Stimulated activated CD4-positive, alpha-beta T cell treated with anti-CD3 and anti-CD28 coated beads, Interleukin-4, amount 100 ng/mL, for 1 hour (primary cell): ENCODE data around the gene CATSPERZ.
"Not testable (repeated sequence)": the region's sequence is repeated elsewhere in the genome, so short reads cannot be mapped to it uniquely, and the experiment has no call there.

Experiments used
- DNase-seq: peaks from one replicate; pipeline ENCODE4 v3.0.0-alpha.2; 2020

Gene CATSPERZ

GRCh38 chr11:64304316-64305072 lies 4.3 kb downstream of the CATSPERZ start:
- peak; percentile 96 for DNase-seq

- DNase-seq, result peak; percentile 100
Measured at GRCh38 chr11:64305075-64305690, 5.0 kb downstream of the CATSPERZ start, which contains the start of gene ESRRA. Gene ESRRA (plus strand): TSS chr11:64305524. CDS start chr11:64307180, 1,656 bp downstream.

- peak; percentile 72 for DNase-seq
Measured at GRCh38 chr11:64305691-64306562, 5.8 kb downstream of the CATSPERZ start.

- no peak for DNase-seq
Measured at GRCh38 chr11:64306563-64306875, 6.4 kb downstream of the CATSPERZ start.

GRCh38 chr11:64306876-64307622 lies 6.9 kb downstream of the CATSPERZ start:
- no peak for DNase-seq

- not testable (repeated sequence) for DNase-seq
Measured at GRCh38 chr11:64307795-64308194, 7.6 kb downstream of the CATSPERZ start.

- no peak for DNase-seq
Measured at GRCh38 chr11:64312947-64313346, 12.8 kb downstream of the CATSPERZ start.

- no peak for DNase-seq
Measured at GRCh38 chr11:64313491-64314145, 13.5 kb downstream of the CATSPERZ start.

- DNase-seq, result no peak
Measured at GRCh38 chr11:64314146-64314804, 14.1 kb downstream of the CATSPERZ start.

GRCh38 chr11:64314805-64315561 lies 14.8 kb downstream of the CATSPERZ start:
- no peak for DNase-seq

GRCh38 chr11:64315667-64316526 lies 15.7 kb downstream of the CATSPERZ start:
- DNase-seq, result not testable (repeated sequence)

- DNase-seq, result peak; percentile 28
Measured at GRCh38 chr11:64316672-64317324, 16.6 kb downstream of the CATSPERZ start.

- peak; percentile 92 for DNase-seq
Measured at GRCh38 chr11:64317325-64317960, 17.3 kb downstream of the CATSPERZ start, which contains the start of gene TRMT112. Gene TRMT112 (minus strand): TSS chr11:64317559. CDS start chr11:64317526, 33 bp downstream.

GRCh38 chr11:64317961-64318765 lies 18.0 kb downstream of the CATSPERZ start, which contains the start of gene PRDX5:
Gene PRDX5 (plus strand): TSS chr11:64318121. CDS start chr11:64318216, 95 bp downstream.
- DNase-seq, result peak; percentile 91

GRCh38 chr11:64318766-64319761 lies 18.9 kb downstream of the CATSPERZ start:
- DNase-seq, result no peak

- no peak for DNase-seq
Measured at GRCh38 chr11:64320556-64320955, 20.4 kb downstream of the CATSPERZ start.
